K562 (cell line): ENCODE data around the gene PDLIM4. TPM values are rescaled to one million over a fixed set of nuclear protein-coding genes. Genes with fewer than 3 reads are reported as not detected.
A peak's percentile ranks its signal among the peaks of the same experiment; 100 is the strongest.

Source experiments
- E2F6 ChIP-seq, 2 experiments: IDR thresholded peaks; 2 replicates each; pipeline ENCODE4 v1.6.1; 2011; ENCODE audit warnings: borderline replicate concordance in 1 of 2, control low read depth in 1 of 2, low read depth in 1 of 2, low read length in 1 of 2, mild to moderate bottlenecking in 1 of 2, mixed read lengths in 1 of 2, moderate library complexity in 1 of 2; ENCODE audit not compliant: insufficient read depth in 1 of 2, insufficient read length in 1 of 2, poor library complexity in 1 of 2, severe bottlenecking in 1 of 2; ENCODE audit errors: extremely low read depth in 1 of 2
- ELF1 ChIP-seq: fragments of 200-800 bp; sonication (Bioruptor generic); IDR thresholded peaks from 2 replicates; pipeline ENCODE4 v1.6.1; 2016; ENCODE audit warnings: missing genetic modification characterization, missing compliant biosample characterization
- FOXP4 ChIP-seq: sonication (generic); formaldehyde crosslinking; IDR thresholded peaks from 2 replicates; pipeline ENCODE4 v1.8.0; 2022; ENCODE audit warnings: mild to moderate bottlenecking, missing genetic modification reagents, borderline replicate concordance
- GATAD2B ChIP-seq: fragments of 450-650 bp; IDR thresholded peaks from 2 replicates; pipeline ENCODE4 v1.6.1; 2017; ENCODE audit warnings: mild to moderate bottlenecking, borderline replicate concordance
- L3MBTL2 ChIP-seq: fragments of 450-650 bp; IDR thresholded peaks from 2 replicates; pipeline ENCODE4 v1.6.1; 2016; ENCODE audit warnings: mild to moderate bottlenecking, moderate library complexity
- MAX ChIP-seq: sonication (generic); formaldehyde crosslinking; IDR thresholded peaks from 2 replicates; pipeline ENCODE4 v1.9.0; 2022; ENCODE audit warnings: mild to moderate bottlenecking, missing genetic modification reagents
- NRF1 ChIP-seq, 2 experiments: fragments of 450-650 bp; IDR thresholded peaks in 1 of 2; conservative IDR thresholded peaks in 1 of 2; 2 replicates each; pipeline ENCODE4 v1.6.1; 2014; ENCODE audit warnings: mild to moderate bottlenecking in 2 of 2
- PHF8 ChIP-seq: fragments of 200-600 bp; sonication (generic); IDR thresholded peaks from 2 replicates; pipeline ENCODE4 v1.6.1; 2012; ENCODE audit warnings: mixed run types, mild to moderate bottlenecking, inconsistent platforms, low read length, moderate library complexity, borderline replicate concordance
- RBFOX2 ChIP-seq: fragments of 200-400 bp; formaldehyde crosslinking; IDR thresholded peaks from 2 replicates; pipeline ENCODE4 v1.6.1; 2017; ENCODE audit warnings: low read depth, mild to moderate bottlenecking, low read length, moderate library complexity
- RNF2 ChIP-seq: sonication (generic); IDR thresholded peaks from 2 replicates; pipeline ENCODE4 v1.6.1; 2016
- XRCC4 ChIP-seq: IDR thresholded peaks from one replicate; pipeline ENCODE4 v1.6.1; 2011; ENCODE audit not compliant: insufficient read depth, insufficient read length; ENCODE audit errors: extremely low read depth
- ZNF316 ChIP-seq: fragments of 450-650 bp; IDR thresholded peaks from 2 replicates; pipeline ENCODE4 v1.6.1; 2016
- ZNF324 ChIP-seq: fragments of 250-450 bp; sonication (Bioruptor Pico); IDR thresholded peaks from 2 replicates; pipeline ENCODE4 v1.4.0; 2020; ENCODE audit warnings: mild to moderate bottlenecking
- ZSCAN29 ChIP-seq: fragments of 450-650 bp; IDR thresholded peaks from 2 replicates; pipeline ENCODE4 v1.6.1; 2017
- polyA plus RNA-seq, 8 experiments: library from polyadenylated mRNA; depleted of rRNA in 4 of 8; stranded (reverse) in 5 of 8; unstranded in 3 of 8; fragments of >200 nt; fragmentation: Nextera tagmentation in 2 of 8; fragmentation: Illumina TruSeq in 1 of 8; extraction: Ambion mirVana in 2 of 8; extraction: Trizol in 1 of 8; gene quantifications; 2 replicates each; pipeline versions ENCODE4 v1.2.1 to v1.2.3, GENCODE V29; 2011 to 2014; ENCODE audit warnings: inconsistent platforms in 1 of 8, missing spikeins in 1 of 8
- total RNA-seq, 7 experiments: library from RNA; depleted of rRNA in 6 of 7; stranded (reverse); fragments of >200 nt in 6 of 7; fragmentation: Illumina TruSeq in 2 of 7; extraction: Trizol in 2 of 7; gene quantifications; 2 replicates each; pipeline versions ENCODE4 v1.2.1 to v1.2.3, GENCODE V29; 2011 to 2021; ENCODE audit warnings: low replicate concordance in 1 of 7
- TF ChIP-seq, protein P1 (sequence below): sonication (generic); formaldehyde crosslinking; IDR thresholded peaks from 2 replicates; pipeline ENCODE4 v1.8.1; 2023; ENCODE audit warnings: mild to moderate bottlenecking, missing genetic modification reagents
- TF ChIP-seq, protein P2 (sequence below), 2 experiments: fragments of 450-650 bp; IDR thresholded peaks; 2 replicates each; pipeline ENCODE4 v1.6.1; 2016
- TF ChIP-seq, protein P3 (sequence below): fragments of 250-450 bp; sonication (Bioruptor Pico); IDR thresholded peaks from 2 replicates; pipeline ENCODE4 v1.8.0; 2022; ENCODE audit warnings: inconsistent platforms

The PDLIM4 gene
- total and polyA plus RNA-seq, 9 of the 15 experiments (the other 6 are each of a cell fraction or from before 2014, with no cell fraction given), result 0.28 to 32.8 (median 13.1) TPM

DNA sequence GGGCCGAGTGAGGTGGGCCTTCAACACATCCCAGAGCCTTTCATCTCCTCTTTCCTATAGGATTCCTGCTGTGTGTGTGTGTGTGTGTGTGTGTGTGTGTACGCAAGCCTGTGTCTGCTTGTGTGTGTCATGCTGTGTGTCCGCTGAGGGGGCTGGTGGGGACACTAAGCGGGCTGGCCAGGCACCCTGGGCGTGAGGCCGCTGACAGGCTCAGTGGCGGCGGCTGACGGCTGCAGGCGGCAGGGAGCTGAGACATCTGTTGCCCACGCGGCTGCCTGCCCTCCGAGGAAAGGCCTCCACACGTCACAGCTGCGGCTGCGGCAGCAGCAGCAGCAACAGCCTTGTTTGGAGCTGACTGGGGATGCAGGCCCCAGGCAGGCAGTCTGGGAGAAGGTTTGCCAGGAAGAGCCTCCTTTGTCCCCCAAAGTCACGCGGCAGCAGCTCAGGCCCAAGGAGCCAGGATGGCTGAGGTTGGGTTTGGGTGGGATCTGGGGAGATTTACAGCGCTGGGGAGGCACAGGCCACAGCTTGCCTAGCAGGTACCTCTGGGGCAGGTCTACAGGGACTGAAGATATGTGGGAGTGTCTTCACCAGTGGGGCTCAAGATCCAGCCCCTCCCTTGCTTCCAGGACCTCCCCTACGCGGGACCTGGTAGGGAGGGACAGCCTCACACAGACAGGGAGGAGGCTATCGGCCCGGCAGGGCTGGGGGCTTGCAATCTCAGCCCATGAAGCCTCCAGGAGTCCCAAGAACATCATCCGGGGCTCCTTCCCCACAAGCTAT is 1.8 kb downstream of the PDLIM4 start (continued):
- TF ChIP-seq, protein P1, sequence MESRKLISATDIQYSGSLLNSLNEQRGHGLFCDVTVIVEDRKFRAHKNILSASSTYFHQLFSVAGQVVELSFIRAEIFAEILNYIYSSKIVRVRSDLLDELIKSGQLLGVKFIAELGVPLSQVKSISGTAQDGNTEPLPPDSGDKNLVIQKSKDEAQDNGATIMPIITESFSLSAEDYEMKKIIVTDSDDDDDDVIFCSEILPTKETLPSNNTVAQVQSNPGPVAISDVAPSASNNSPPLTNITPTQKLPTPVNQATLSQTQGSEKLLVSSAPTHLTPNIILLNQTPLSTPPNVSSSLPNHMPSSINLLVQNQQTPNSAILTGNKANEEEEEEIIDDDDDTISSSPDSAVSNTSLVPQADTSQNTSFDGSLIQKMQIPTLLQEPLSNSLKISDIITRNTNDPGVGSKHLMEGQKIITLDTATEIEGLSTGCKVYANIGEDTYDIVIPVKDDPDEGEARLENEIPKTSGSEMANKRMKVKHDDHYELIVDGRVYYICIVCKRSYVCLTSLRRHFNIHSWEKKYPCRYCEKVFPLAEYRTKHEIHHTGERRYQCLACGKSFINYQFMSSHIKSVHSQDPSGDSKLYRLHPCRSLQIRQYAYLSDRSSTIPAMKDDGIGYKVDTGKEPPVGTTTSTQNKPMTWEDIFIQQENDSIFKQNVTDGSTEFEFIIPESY (CRISPR knock-in tag), result peak; percentile 97
- TF ChIP-seq, protein P2, sequence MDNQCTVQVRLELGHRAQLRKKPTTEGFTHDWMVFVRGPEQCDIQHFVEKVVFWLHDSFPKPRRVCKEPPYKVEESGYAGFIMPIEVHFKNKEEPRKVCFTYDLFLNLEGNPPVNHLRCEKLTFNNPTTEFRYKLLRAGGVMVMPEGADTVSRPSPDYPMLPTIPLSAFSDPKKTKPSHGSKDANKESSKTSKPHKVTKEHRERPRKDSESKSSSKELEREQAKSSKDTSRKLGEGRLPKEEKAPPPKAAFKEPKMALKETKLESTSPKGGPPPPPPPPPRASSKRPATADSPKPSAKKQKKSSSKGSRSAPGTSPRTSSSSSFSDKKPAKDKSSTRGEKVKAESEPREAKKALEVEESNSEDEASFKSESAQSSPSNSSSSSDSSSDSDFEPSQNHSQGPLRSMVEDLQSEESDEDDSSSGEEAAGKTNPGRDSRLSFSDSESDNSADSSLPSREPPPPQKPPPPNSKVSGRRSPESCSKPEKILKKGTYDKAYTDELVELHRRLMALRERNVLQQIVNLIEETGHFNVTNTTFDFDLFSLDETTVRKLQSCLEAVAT (IDR thresholded peaks at IDR 0.05), result 0 out of 4 replicates have a peak, but pooled peaks of 1 of the 2 experiments have one; percentile 12
- TF ChIP-seq ZNF324 (no peak), MAX (CRISPR knock-in tag) (peak; percentile 67), ELF1 (tag) (no peak), E2F6 (IDR thresholded peaks at IDR 0.05; ENCODE audit: borderline replicate concordance in 1 of 2, extremely low read depth in 1 of 2, insufficient read depth in 1 of 2, insufficient read length in 1 of 2, low read depth in 1 of 2, low read length in 1 of 2, poor library complexity in 1 of 2, severe bottlenecking in 1 of 2) (peak; percentile 60 to 79), GATAD2B (no peak), XRCC4 (no peak), RNF2 (no peak), FOXP4 (CRISPR knock-in tag) (no peak), ZNF316 (no peak), ZSCAN29 (peak; percentile 72; the same call in 1 of the 2 replicates), PHF8 (peak; percentile 3; the same call in 1 of the 2 replicates), NRF1 (conservative IDR thresholded peaks at IDR 0.05 in 1 of 2, IDR thresholded peaks at IDR 0.05 in 1 of 2) (0 out of 4 replicates have a peak, but pooled peaks of 1 of the 2 experiments have one; percentile 10), RBFOX2 (peak; percentile 51), L3MBTL2 (peak; percentile 55)
- TF ChIP-seq, protein P3, sequence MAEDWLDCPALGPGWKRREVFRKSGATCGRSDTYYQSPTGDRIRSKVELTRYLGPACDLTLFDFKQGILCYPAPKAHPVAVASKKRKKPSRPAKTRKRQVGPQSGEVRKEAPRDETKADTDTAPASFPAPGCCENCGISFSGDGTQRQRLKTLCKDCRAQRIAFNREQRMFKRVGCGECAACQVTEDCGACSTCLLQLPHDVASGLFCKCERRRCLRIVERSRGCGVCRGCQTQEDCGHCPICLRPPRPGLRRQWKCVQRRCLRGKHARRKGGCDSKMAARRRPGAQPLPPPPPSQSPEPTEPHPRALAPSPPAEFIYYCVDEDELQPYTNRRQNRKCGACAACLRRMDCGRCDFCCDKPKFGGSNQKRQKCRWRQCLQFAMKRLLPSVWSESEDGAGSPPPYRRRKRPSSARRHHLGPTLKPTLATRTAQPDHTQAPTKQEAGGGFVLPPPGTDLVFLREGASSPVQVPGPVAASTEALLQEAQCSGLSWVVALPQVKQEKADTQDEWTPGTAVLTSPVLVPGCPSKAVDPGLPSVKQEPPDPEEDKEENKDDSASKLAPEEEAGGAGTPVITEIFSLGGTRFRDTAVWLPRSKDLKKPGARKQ (CRISPR knock-in tag), result no peak
